GM12878 (cell line): ENCODE measurements around the gene ATF7IP. TPM values are rescaled to one million over a fixed set of nuclear protein-coding genes. Genes with fewer than 3 reads are reported as not detected.

Experiments
- CHD2 ChIP-seq: IDR thresholded peaks from 2 replicates; pipeline ENCODE4 v1.6.1; 2011; ENCODE audit warnings: low read depth, low read length, improper control_type of control experiment, borderline replicate concordance
- CHD4 ChIP-seq: fragments of 200-600 bp; sonication (generic); IDR thresholded peaks from 2 replicates; pipeline ENCODE4 v1.6.1; 2016; ENCODE audit warnings: mild to moderate bottlenecking
- DPF2 ChIP-seq: fragments of 450-650 bp; IDR thresholded peaks from 2 replicates; pipeline ENCODE4 v1.6.1; 2017; ENCODE audit warnings: mild to moderate bottlenecking
- ETV6 ChIP-seq, 2 experiments: fragments of 450-650 bp in 1 of 2; IDR thresholded peaks in 1 of 2; conservative IDR thresholded peaks in 1 of 2; 2 replicates each; pipeline ENCODE4 v1.6.1; 2014; ENCODE audit warnings: antibody characterized with exemption in 1 of 2, borderline replicate concordance in 1 of 2, low read depth in 1 of 2, mild to moderate bottlenecking in 1 of 2, moderate library complexity in 1 of 2
- FOS ChIP-seq: IDR thresholded peaks from 3 replicates; pipeline ENCODE4 v1.6.1; 2011; ENCODE audit warnings: borderline replicate concordance; ENCODE audit not compliant: insufficient read length; ENCODE audit errors: extremely low read depth
- FOXM1 ChIP-seq: IDR thresholded peaks from 2 replicates; pipeline ENCODE4 v1.6.1; 2012; ENCODE audit warnings: low read depth, mild to moderate bottlenecking, inconsistent platforms, low read length, moderate library complexity
- HDAC2 ChIP-seq: fragments of 200-600 bp; sonication (generic); IDR thresholded peaks from 2 replicates; pipeline ENCODE4 v1.6.1; 2017
- IRF4 ChIP-seq: IDR thresholded peaks from 2 replicates; pipeline ENCODE4 v1.6.1; 2011; ENCODE audit warnings: low read depth, low read length
- MEF2B ChIP-seq: fragments of 450-650 bp; IDR thresholded peaks from 2 replicates; pipeline ENCODE4 v1.6.1; 2018; ENCODE audit warnings: mild to moderate bottlenecking, moderate library complexity; ENCODE audit not compliant: partially characterized antibody, poor library complexity, severe bottlenecking
- MYB ChIP-seq: fragments of 150-350 bp; IDR thresholded peaks from 2 replicates; pipeline ENCODE4 v1.6.1; 2014; ENCODE audit warnings: mild to moderate bottlenecking, low read depth, low read length, borderline replicate concordance
- NFYA ChIP-seq: IDR thresholded peaks from 2 replicates; pipeline ENCODE4 v1.6.1; 2011; ENCODE audit warnings: low read depth, mild to moderate bottlenecking, low read length, improper control_type of control experiment, borderline replicate concordance
- NR2F1 ChIP-seq: fragments of 450-650 bp; conservative IDR thresholded peaks from 2 replicates; pipeline ENCODE4 v1.6.1; 2017; ENCODE audit warnings: mild to moderate bottlenecking
- POLR2A ChIP-seq: IDR thresholded peaks from 2 replicates; pipeline ENCODE4 v1.6.1; 2011; ENCODE audit warnings: low read depth, mild to moderate bottlenecking, low read length
- POU2F2 ChIP-seq: IDR thresholded peaks from 3 replicates; pipeline ENCODE4 v1.6.1; 2011; ENCODE audit warnings: low read depth, mild to moderate bottlenecking, low read length, borderline replicate concordance
- SREBF2 ChIP-seq: IDR thresholded peaks from 2 replicates; pipeline ENCODE4 v1.6.1; 2012; ENCODE audit warnings: mild to moderate bottlenecking, low read length
- TBL1XR1 ChIP-seq: IDR thresholded peaks from 2 replicates; pipeline ENCODE4 v1.6.1; 2012; ENCODE audit warnings: low read depth, low read length, improper control_type of control experiment
- YY1 ChIP-seq: IDR thresholded peaks from 2 replicates; pipeline ENCODE4 v1.6.1; 2011; ENCODE audit warnings: low read depth, mild to moderate bottlenecking, low read length
- ZZZ3 ChIP-seq: IDR thresholded peaks from 2 replicates; pipeline ENCODE4 v1.6.1; 2011; ENCODE audit warnings: low read depth; ENCODE audit not compliant: control insufficient read depth, insufficient read length
- polyA plus RNA-seq, 11 experiments: library from polyadenylated mRNA; depleted of rRNA in 4 of 11; unstranded in 6 of 11; stranded (reverse) in 5 of 11; fragments of >200 nt; fragmentation: Nextera tagmentation in 4 of 11; fragmentation: Illumina TruSeq in 1 of 11; extraction: Ambion mirVana in 4 of 11; extraction: Trizol in 1 of 11; gene quantifications; 1 replicate in 1 of 11; 2 replicates in 10 of 11; pipeline versions ENCODE4 v1.2.1 to v1.2.3, GENCODE V29; 2011 to 2016; ENCODE audit warnings: inconsistent platforms in 2 of 11, missing spikeins in 2 of 11, low read depth in 1 of 11
- total RNA-seq, 4 experiments: library from RNA; depleted of rRNA in 3 of 4; stranded (reverse); fragments of >200 nt in 3 of 4; fragmentation: Illumina TruSeq in 1 of 4; extraction: Trizol in 1 of 4; gene quantifications; 2 replicates each; pipeline versions ENCODE4 v1.2.1 to v1.2.3, GENCODE V29; 2013 to 2021
- TF ChIP-seq, protein P1 (sequence below): IDR thresholded peaks from 2 replicates; pipeline ENCODE4 v1.6.1; 2011; ENCODE audit warnings: borderline replicate concordance, low read depth, mild to moderate bottlenecking, moderate library complexity, mixed read lengths, low read length; ENCODE audit not compliant: insufficient read depth; ENCODE audit errors: extremely low read length
- TF ChIP-seq, protein P2 (sequence below): fragments of 450-650 bp; IDR thresholded peaks from 2 replicates; pipeline ENCODE4 v1.6.1; 2014; ENCODE audit warnings: mild to moderate bottlenecking
- TF ChIP-seq, protein P3 (sequence below): fragments of 450-650 bp; IDR thresholded peaks from 2 replicates; pipeline ENCODE4 v1.6.1; 2016; ENCODE audit warnings: mild to moderate bottlenecking
- TF ChIP-seq, protein P4 (sequence below): fragments of 450-650 bp; IDR thresholded peaks from 2 replicates; pipeline ENCODE4 v1.6.1; 2017; ENCODE audit warnings: mild to moderate bottlenecking, moderate library complexity

ATF7IP gene
- total and polyA plus RNA-seq, 10 of the 15 experiments (the other 5 are each of a cell fraction or from before 2014, with no cell fraction given) = 6.2 to 66.6 (median 29.3) TPM

DNA sequence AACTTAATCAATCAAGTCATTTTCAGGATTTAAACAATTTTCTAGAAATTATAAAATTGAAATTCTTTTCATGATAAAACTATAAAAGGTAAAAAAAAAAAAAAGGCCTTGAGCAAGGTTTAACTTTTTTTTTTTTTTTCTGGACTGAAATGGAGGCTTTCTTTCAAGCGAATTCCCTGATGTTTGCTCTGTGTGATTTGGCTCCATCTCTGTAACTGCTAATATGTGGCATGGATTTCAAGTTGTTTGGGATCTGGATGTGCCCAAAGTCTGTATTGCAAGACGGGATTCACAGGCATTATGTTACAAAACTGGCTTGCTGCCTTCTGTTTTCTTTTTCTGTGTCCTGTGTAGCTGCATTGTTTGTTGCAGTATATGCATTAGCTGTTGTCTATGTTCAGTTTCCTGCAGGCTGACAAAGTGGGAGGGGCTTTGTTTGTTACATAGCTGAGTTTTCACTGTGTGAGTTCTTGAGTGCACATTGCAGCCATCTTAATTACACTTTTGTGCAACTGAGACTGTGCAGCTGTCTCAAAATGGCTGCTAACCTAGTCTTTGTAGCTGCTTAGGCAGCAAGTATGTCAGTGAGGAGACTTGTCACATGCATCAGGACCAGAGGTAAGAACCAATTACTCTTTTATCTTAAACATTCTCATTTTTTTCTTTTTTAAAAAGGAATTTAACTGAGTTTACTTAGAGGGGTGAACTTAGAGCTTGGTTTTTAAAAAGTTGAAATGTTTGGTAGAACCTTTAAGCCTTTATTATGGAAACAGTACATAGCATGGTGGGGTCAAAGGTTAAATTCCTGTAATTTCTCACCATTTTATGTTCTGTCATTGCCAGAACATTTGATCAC, 19.5 kb downstream of the ATF7IP start (continued):
- TF ChIP-seq ZZZ3 (no peak), NR2F1 (peak; percentile 94), POLR2A (peak; percentile 46; the same call in 1 of the 2 replicates), SREBF2 (no peak), NFYA (no peak), ETV6 (conservative IDR thresholded peaks at IDR 0.05 in 1 of 2, IDR thresholded peaks at IDR 0.05 in 1 of 2; ENCODE audit: borderline replicate concordance in 1 of 2, low read depth in 1 of 2) (no peak), FOXM1 (peak; percentile 33; the same call in 1 of the 2 replicates), YY1 (peak; percentile 99), POU2F2 (peak; percentile 27; the same call in 1 of the 3 replicates), MYB (no peak), DPF2 (no peak), CHD4 (no peak), FOS (no peak), MEF2B (no peak), CHD2 (no peak), HDAC2 (no peak), IRF4 (0 out of 2 replicates have a peak, but pooled peaks have one; percentile 31), TBL1XR1 (no peak)
- TF ChIP-seq, protein P1, sequence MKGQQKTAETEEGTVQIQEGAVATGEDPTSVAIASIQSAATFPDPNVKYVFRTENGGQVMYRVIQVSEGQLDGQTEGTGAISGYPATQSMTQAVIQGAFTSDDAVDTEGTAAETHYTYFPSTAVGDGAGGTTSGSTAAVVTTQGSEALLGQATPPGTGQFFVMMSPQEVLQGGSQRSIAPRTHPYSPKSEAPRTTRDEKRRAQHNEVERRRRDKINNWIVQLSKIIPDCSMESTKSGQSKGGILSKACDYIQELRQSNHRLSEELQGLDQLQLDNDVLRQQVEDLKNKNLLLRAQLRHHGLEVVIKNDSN = no peak
- TF ChIP-seq, protein P2, sequence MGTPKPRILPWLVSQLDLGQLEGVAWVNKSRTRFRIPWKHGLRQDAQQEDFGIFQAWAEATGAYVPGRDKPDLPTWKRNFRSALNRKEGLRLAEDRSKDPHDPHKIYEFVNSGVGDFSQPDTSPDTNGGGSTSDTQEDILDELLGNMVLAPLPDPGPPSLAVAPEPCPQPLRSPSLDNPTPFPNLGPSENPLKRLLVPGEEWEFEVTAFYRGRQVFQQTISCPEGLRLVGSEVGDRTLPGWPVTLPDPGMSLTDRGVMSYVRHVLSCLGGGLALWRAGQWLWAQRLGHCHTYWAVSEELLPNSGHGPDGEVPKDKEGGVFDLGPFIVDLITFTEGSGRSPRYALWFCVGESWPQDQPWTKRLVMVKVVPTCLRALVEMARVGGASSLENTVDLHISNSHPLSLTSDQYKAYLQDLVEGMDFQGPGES = no peak
- TF ChIP-seq, protein P3, sequence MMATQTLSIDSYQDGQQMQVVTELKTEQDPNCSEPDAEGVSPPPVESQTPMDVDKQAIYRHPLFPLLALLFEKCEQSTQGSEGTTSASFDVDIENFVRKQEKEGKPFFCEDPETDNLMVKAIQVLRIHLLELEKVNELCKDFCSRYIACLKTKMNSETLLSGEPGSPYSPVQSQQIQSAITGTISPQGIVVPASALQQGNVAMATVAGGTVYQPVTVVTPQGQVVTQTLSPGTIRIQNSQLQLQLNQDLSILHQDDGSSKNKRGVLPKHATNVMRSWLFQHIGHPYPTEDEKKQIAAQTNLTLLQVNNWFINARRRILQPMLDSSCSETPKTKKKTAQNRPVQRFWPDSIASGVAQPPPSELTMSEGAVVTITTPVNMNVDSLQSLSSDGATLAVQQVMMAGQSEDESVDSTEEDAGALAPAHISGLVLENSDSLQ = peak; percentile 72
- TF ChIP-seq, protein P4, sequence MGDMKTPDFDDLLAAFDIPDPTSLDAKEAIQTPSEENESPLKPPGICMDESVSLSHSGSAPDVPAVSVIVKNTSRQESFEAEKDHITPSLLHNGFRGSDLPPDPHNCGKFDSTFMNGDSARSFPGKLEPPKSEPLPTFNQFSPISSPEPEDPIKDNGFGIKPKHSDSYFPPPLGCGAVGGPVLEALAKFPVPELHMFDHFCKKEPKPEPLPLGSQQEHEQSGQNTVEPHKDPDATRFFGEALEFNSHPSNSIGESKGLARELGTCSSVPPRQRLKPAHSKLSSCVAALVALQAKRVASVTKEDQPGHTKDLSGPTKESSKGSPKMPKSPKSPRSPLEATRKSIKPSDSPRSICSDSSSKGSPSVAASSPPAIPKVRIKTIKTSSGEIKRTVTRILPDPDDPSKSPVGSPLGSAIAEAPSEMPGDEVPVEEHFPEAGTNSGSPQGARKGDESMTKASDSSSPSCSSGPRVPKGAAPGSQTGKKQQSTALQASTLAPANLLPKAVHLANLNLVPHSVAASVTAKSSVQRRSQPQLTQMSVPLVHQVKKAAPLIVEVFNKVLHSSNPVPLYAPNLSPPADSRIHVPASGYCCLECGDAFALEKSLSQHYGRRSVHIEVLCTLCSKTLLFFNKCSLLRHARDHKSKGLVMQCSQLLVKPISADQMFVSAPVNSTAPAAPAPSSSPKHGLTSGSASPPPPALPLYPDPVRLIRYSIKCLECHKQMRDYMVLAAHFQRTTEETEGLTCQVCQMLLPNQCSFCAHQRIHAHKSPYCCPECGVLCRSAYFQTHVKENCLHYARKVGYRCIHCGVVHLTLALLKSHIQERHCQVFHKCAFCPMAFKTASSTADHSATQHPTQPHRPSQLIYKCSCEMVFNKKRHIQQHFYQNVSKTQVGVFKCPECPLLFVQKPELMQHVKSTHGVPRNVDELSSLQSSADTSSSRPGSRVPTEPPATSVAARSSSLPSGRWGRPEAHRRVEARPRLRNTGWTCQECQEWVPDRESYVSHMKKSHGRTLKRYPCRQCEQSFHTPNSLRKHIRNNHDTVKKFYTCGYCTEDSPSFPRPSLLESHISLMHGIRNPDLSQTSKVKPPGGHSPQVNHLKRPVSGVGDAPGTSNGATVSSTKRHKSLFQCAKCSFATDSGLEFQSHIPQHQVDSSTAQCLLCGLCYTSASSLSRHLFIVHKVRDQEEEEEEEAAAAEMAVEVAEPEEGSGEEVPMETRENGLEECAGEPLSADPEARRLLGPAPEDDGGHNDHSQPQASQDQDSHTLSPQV = peak; percentile 83; the same call in 1 of the 2 replicates
